ENCODE measurements around the gene CDR2.
"Not testable (repeated sequence)": the region's sequence is repeated elsewhere in the genome, so short reads cannot be mapped to it uniquely, and the experiment has no call there.

CDR2 gene

GRCh38 chr16:22307838-22308237, 66.6 kb downstream of the CDR2 start:
- DNase-seq (ENCODE audit: low spot score), result no peak

- DNase-seq (ENCODE audit: low spot score), result no peak
Observed at GRCh38 chr16:22306788-22307187, 67.6 kb downstream of the CDR2 start.

DNA sequence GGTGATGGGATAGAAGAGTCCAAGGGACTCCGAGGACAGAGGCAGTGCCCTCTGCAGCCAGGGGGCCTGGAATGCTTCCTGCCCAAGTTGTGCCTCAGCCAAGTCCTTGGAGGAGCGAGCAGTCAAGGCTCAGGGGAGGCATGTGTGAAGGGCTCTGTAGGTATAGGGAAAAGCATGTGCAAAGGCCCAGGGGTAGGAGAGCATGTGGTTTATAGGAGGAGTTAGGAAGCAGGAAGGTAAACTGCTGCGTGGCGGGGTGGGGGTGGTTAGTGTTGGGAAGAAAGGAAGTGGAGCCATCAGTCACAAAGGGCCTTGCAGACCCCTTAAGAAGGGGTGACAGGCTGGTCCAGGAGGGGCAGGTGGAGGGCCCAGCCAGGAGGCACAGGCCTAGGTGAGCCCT, 70.0 kb downstream of the CDR2 start:
- DNase-seq (ENCODE audit: low spot score), result no peak

DNA sequence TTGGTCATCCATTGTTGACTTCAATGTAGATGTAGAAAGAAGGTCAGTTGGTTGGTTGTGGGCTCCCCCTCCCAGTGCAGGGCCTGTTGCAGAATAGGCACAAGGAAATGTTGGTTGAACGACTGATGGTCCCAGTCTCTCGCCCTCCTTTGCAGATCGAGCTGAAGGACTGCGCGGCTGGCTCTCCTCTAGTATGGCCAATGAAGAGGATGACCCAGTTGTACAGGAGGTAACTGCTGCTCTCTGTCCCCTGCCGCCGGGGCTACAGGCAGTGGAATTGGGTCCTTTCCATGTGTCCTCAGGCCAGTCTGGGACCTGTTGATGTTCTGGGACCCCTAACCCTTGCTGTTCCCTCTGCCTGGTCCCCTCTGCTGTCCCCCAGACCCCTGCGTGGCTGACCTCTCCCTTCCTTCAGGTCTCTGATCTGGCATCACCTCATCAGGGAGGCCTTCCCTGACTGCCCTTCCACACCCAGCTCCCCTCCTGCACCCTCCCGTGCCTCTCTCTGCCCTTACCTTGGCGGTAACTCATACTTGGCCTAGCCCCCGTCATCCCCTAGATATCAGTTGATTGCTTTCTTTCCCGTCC, 71.5 kb downstream of the CDR2 start:
- no peak for DNase-seq (ENCODE audit: low spot score)

DNA sequence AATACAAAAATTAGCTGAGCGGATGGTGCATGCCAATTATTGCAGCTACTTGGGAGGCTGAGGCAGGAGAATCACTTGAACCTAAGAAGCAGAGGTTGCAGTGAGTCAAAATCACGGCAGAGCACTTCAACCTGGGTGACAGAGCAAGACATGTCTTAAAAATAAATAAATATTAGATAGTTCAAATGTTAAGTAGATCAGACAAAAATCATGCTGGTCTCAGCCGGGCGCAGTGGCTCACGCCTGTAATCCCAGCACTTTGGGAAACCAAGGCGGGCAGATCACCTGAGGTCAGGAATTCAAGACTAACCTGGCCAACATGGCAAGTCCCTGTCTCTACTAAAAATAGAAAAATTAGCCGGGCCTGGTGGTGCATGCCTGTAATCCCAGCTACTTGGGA, 73.0 kb downstream of the CDR2 start:
- not testable (repeated sequence) for DNase-seq (ENCODE audit: low spot score)

DNA sequence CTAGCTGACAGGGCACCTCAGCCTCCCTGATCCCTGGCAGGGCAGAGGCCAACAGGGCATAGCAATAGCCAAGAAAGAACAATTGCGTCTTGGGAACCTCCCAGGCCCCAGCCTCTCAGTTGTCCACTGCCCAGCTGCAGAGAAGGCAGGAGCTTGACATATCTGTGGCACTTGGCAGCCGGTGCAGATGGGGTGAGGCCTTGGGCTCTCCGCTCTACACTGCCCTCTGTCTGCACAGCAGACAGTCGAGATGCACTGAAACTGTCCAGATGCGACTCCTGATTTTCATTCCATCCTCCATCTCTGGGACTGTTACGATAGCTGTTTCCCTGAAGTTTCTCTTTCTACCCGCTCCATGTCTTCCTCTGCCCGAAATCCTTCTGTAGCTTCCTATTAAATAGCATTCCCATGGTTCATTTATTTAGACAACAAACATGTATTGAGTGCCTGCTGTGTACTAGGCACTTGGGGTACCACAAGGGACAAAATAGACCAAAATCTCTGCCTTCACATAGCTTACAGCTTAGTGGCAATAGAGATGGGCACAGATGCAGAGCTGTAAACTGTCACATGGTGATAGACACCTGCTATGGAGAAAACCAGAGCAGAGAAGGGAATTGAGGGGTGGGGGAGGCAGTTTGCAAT, 73.9 kb downstream of the CDR2 start:
- DNase-seq (ENCODE audit: low spot score), result peak; percentile 39

DNA sequence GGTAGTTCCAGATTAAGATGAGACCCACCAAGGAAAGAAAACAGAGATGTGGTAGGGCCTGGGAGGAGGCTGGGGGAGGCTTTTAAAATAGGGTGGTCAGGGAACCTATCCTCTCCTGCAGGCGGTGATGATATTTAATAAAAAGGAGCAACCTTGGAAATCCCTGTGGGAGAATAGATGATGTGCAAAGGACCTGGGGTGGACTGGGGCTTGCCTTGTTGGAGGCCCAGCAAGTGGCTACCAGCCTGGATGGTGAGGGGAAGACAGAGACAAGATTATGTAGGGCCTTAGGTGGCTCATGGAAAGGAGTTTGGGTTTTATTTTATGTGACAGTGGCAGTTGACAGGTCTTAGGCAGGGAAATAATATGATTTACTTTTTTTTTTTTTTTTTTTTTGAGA, 75.4 kb downstream of the CDR2 start:
- DNase-seq (ENCODE audit: low spot score), result no peak

DNA sequence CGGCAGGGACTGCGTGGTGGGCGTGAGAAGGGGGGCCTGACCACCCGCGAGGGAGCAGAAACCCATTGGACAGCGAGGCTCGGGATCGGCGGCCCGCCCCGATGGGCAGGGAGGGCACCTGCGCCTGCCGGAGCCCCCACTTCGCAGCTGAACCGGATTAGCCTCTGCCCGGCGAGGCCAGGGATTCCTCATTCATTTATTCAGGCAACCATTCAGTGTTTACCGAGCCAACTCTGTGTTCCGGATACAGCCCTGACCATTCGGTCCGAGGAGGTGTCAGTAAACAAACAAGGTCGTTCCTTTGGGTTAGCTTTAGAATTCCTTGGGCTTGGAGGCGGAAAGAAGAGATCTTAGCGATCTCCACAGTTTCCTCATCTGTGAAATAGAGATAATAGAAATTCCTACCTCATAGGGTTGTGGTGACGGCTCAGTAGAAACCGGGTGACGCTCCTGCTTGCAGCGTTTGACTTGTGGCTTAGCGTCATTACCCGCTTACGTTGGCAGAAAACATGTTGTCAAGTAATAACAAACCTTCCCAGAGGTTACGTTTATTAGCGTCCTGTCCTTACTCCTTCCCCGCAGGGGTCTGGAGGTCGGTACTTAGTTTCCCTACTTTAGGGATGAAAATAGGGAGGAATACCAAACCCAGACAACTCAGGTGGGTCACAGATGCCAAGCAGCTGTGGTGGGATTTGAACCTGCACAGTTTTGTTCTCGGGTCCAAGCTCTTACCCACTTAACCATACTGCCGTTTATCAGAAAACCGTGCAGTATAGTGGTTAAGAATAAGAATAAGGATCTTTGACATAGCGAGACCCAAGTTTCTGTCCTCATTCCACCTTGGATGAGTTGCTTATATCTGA, 76.3 kb downstream of the CDR2 start:
- DNase-seq (ENCODE audit: low spot score), result peak; percentile 87

DNA sequence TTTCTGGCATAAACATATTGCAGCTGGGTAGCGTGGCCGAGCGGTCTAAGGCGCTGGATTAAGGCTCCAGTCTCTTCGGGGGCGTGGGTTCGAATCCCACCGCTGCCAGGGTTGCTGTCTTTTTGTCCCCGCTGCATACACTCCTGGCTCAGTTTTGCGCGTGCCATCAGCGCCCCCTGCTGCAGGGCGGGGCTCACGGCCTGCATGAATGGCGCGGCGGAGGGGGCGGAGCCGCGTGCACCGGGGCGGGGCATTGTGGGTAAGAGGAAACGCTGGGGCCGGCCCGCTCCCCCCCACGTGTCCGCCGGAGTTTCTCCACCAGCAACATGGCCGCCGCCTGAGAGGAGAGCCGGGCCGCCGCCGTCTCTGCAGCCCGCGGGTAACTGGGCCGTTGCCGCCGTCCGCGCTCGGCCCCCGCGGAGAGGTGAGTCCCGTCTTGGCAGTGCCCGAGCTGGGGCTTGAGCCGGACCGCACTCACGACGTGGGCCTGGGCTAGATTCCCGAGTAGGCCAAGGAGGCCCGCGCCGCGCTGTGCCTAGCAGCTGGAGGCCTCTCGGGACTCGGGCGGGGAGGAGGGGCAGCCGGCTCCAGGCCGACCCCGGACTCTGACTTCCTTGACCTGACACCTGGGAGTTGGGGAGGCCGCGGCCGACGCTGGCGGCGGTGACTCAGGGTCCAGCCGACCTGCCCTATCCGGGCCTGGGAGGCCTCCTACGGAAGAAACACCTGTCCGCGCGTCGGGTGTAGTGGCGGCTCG, 77.1 kb downstream of the CDR2 start, which contains the start of gene POLR3E:
Gene POLR3E (plus strand): TSS at position 296 of the 757 bp plus-strand sequence. CDS start 5,560 bp downstream, outside the sequence.
- DNase-seq (ENCODE audit: low spot score), result peak; percentile 99

DNA sequence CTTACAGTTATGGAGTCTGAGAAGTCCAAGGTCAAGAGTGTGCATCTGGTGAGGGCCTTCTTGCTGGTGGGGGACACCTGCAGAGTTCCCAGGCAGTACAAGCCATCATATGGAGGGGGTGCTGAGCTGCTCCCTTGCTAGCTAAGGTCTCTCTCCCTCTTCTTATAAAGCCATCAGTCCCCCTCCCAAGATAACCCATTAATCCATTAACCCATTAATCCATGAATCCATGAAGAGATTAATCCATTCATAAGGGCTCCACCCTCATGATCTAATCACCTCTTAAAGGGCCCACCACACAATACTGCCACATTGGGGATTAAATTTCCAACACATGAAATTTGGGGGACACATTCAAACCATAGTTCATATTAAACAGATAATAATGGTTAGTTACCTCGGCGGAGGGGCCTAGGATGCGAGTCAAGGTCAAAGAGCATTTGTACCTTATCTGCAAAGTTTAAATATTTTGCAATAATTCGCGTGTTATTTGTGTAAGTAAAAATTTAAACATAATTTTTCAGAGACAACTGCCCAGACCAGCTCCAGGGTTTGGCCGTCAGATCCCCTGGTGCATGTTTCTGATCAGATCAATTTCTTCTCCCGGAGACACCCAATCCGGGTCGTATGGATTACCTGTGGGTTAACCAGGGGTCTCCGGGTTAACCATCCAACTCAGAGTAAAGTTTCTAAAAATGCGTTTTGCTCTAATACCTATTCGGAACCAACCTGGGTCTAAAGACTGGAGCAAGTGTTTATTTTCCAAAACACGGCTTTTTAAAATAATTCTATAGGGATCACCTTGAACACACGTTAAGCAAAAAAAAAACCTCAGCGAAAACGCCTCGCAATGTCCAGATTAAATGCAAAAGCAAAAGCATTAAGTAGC, 78.0 kb downstream of the CDR2 start:
- no peak for DNase-seq (ENCODE audit: low spot score)

Data from CD4-positive, alpha-beta T cell treated with Interleukin-15 for 4 hours (primary cell).